Sigmoid colon (tissue), 7 donors: ENCODE data around the gene FHIP2A. TPM values are rescaled to one million over a fixed set of nuclear protein-coding genes. Genes with fewer than 3 reads are reported as not detected.
A peak's percentile ranks its signal among the peaks of the same experiment; 100 is the strongest.

Source experiments
- DNase-seq: peaks from one replicate; pipeline ENCODE4 v3.0.0-alpha.2; 2019
- H3K27ac ChIP-seq, 4 donors: fragments of 200-600 bp; sonication (generic); one replicate each; pipeline ENCODE4 v1.5.1; 2016 to 2019; ENCODE audit warnings: mild to moderate bottlenecking in 1 of 4
- H3K27me3 ChIP-seq, 3 donors: fragments of 200-600 bp; sonication (generic); one replicate each; pipeline ENCODE4 v1.5.1; 2019; ENCODE audit warnings: mild to moderate bottlenecking in 1 of 3
- H3K36me3 ChIP-seq, 4 donors: fragments of 200-600 bp; sonication (generic); one replicate each; pipeline ENCODE4 v1.5.1; 2016 to 2019
- H3K4me1 ChIP-seq, 4 donors: fragments of 200-600 bp; sonication (generic); one replicate each; pipeline ENCODE4 v1.5.1; 2017 to 2019
- H3K4me3 ChIP-seq, 4 donors: fragments of 200-600 bp; sonication (generic); one replicate each; pipeline ENCODE4 v1.5.1; 2017 to 2019; ENCODE audit warnings: mild to moderate bottlenecking in 2 of 4, moderate library complexity in 1 of 4
- H3K9me3 ChIP-seq, 4 donors: fragments of 200-600 bp in 3 of 4; sonication (generic) in 3 of 4; one replicate each; pipeline versions ENCODE4 v1.5.1 to v1.6.1; 2013 to 2019
- EP300 ChIP-seq, 4 donors: sonication (generic); formaldehyde crosslinking; IDR thresholded peaks; one replicate each; pipeline ENCODE4 v1.6.1; 2017; ENCODE audit warnings: antibody characterized with exemption in 4 of 4
- POLR2A ChIP-seq, 2 donors: fragments of 450-650 bp; IDR thresholded peaks; one replicate each; pipeline ENCODE4 v1.6.1; 2016; ENCODE audit warnings: antibody characterized with exemption in 2 of 2, mild to moderate bottlenecking in 2 of 2, moderate library complexity in 2 of 2
- POLR2AphosphoS5 ChIP-seq, 4 donors: sonication (generic); formaldehyde crosslinking; IDR thresholded peaks; one replicate each; pipeline ENCODE4 v1.6.1; 2017; ENCODE audit warnings: antibody characterized with exemption in 4 of 4
- WGBS, 2 donors: extraction: QIAGEN DNeasy Blood & Tissue Kit; methylation state at CpG; one replicate each; pipeline ENCODE4 v1.1.7; 2013; 5-methylcytosine and 5-hydroxymethylcytosine counted together
- intact Hi-C: fragments of 100-400 bp; cut with DNase I; formaldehyde crosslinking; loops from one replicate; pipeline ENCODE4 v1.15.1; 2023
- polyA plus RNA-seq, 3 donors: library from polyadenylated mRNA; stranded (reverse); fragments of 200-250 nt; gene quantifications; one replicate each; pipeline ENCODE4 v1.2.3, GENCODE V29; 2013
- total RNA-seq, 4 donors: library from RNA; depleted of rRNA; stranded (reverse); fragments of >200 nt; gene quantifications; one replicate each; pipeline ENCODE4 v1.1.0, GENCODE V29; 2016
- TF ChIP-seq, protein P1 (sequence below), 4 experiments: fragments of 450-650 bp in 3 of 4; fragments of 200-600 bp in 1 of 4; IDR thresholded peaks; one replicate each; pipeline ENCODE4 v1.5.1; 2016 to 2019; ENCODE audit warnings: antibody characterized with exemption in 4 of 4, mild to moderate bottlenecking in 3 of 4, moderate library complexity in 2 of 4
- donor health status: healthy with polysubstance abuse.
- donor health status: Bipolar disorder and iron deficiency.
- donor health status: healthy.

The FHIP2A gene
- total and polyA plus RNA-seq, 7 donors = 2.4 to 37.7 (median 32.1) TPM

- intact Hi-C loops = loop anchor here (10.0 kb wide), 1 partner anchor 75 kb away; no protein-coding TSS in a partner anchor
- Histone ChIP-seq H3K27ac (peak overlapping the region in 3 of 4 donors; percentile 45 to 52 (median 51)), H3K4me1 (peaks cover 0 to 13% (median 6%) of the 10 kb centered on the region in 4 donors), H3K4me3 (no peak overlapping the region), H3K36me3 (no peaks in the 10 kb centered on the region), H3K9me3 (no peaks in the 10 kb centered on the region), H3K27me3 (no peaks in the 10 kb centered on the region)
- DNase-seq = no peak
- no peak for TF ChIP-seq EP300 (IDR thresholded peaks at IDR 0.05)
- TF ChIP-seq, protein P1, sequence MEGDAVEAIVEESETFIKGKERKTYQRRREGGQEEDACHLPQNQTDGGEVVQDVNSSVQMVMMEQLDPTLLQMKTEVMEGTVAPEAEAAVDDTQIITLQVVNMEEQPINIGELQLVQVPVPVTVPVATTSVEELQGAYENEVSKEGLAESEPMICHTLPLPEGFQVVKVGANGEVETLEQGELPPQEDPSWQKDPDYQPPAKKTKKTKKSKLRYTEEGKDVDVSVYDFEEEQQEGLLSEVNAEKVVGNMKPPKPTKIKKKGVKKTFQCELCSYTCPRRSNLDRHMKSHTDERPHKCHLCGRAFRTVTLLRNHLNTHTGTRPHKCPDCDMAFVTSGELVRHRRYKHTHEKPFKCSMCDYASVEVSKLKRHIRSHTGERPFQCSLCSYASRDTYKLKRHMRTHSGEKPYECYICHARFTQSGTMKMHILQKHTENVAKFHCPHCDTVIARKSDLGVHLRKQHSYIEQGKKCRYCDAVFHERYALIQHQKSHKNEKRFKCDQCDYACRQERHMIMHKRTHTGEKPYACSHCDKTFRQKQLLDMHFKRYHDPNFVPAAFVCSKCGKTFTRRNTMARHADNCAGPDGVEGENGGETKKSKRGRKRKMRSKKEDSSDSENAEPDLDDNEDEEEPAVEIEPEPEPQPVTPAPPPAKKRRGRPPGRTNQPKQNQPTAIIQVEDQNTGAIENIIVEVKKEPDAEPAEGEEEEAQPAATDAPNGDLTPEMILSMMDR (IDR thresholded peaks at IDR 0.05) = no peak
- peak in 1 of 4 donors; percentile 21 for TF ChIP-seq POLR2AphosphoS5 (IDR thresholded peaks at IDR 0.05)
- no peak for TF ChIP-seq POLR2A (IDR thresholded peaks at IDR 0.05)
- WGBS, 2 donors = 18 to 48% methylated on average over 3 of the region's 3 CpGs
These were observed 41.6 kb upstream of the FHIP2A start for GRCh38 chr10:114779803-114780576.

GRCh38 chr10:114780577-114781184, 40.9 kb upstream of the FHIP2A start:
- 57 to 79% methylated on average over 2 of the region's 2 CpGs for WGBS, 2 donors
- TF ChIP-seq, protein P1 (IDR thresholded peaks at IDR 0.05) = no peak
- Histone ChIP-seq H3K27me3 (no peaks in the 10 kb centered on the region), H3K9me3 (no peaks in the 10 kb centered on the region), H3K27ac (peak overlapping the region in 3 of 4 donors; percentile 45 to 52 (median 51)), H3K4me1 (peaks cover 0 to 13% (median 6%) of the 10 kb centered on the region in 4 donors), H3K4me3 (no peak overlapping the region), H3K36me3 (no peaks in the 10 kb centered on the region)
- DNase-seq = no peak
- intact Hi-C loops = loop anchor here (10.0 kb wide), 1 partner anchor 76 kb away; no protein-coding TSS in a partner anchor

GRCh38 chr10:114782666-114783065, 38.9 kb upstream of the FHIP2A start:
- Histone ChIP-seq H3K27ac (no peak overlapping the region), H3K9me3 (no peaks in the 10 kb centered on the region), H3K4me3 (no peak overlapping the region), H3K36me3 (no peaks in the 10 kb centered on the region), H3K4me1 (peaks cover 0 to 13% (median 6%) of the 10 kb centered on the region in 4 donors), H3K27me3 (no peaks in the 10 kb centered on the region)
- intact Hi-C loops = loop anchor here (10.0 kb wide), 1 partner anchor 78 kb away; no protein-coding TSS in a partner anchor
- TF ChIP-seq EP300 (IDR thresholded peaks at IDR 0.05) (no peak), POLR2AphosphoS5 (IDR thresholded peaks at IDR 0.05) (no peak), POLR2A (IDR thresholded peaks at IDR 0.05) (no peak)
- TF ChIP-seq, protein P1 (IDR thresholded peaks at IDR 0.05) = no peak
- DNase-seq = no peak
- WGBS, 2 donors = 95% methylated on average over 7 of the region's 7 CpGs

- H3K4me1 ChIP-seq = peaks cover 0 to 13% (median 6%) of the 10 kb centered on the region in 4 donors
- H3K27me3 ChIP-seq = no peaks in the 10 kb centered on the region
- TF ChIP-seq, protein P1 (IDR thresholded peaks at IDR 0.05) = no peak
- TF ChIP-seq EP300 (IDR thresholded peaks at IDR 0.05) (no peak), POLR2A (IDR thresholded peaks at IDR 0.05) (no peak), POLR2AphosphoS5 (IDR thresholded peaks at IDR 0.05) (no peak)
- H3K36me3 ChIP-seq = no peaks in the 10 kb centered on the region
- H3K4me3 ChIP-seq = no peak overlapping the region
- WGBS, 2 donors = 72 to 75% methylated on average over 7 of the region's 7 CpGs
- H3K27ac ChIP-seq = no peak overlapping the region
- no peaks in the 10 kb centered on the region for H3K9me3 ChIP-seq
- no peak for DNase-seq
- intact Hi-C loops = loop anchor here (10.0 kb wide), 1 partner anchor 79 kb away; no protein-coding TSS in a partner anchor
These were observed 37.9 kb upstream of the FHIP2A start for GRCh38 chr10:114783686-114784085.
